HFFc6 (cell line): Measurements from ENCODE around the gene SNX14. TPM values are rescaled to one million over a fixed set of nuclear protein-coding genes. Genes with fewer than 3 reads are reported as not detected.
"Not testable (repeated sequence)": the region's sequence is repeated elsewhere in the genome, so short reads cannot be mapped to it uniquely, and the experiment has no call there.

Experiments
- DNase-seq: peaks from one replicate; pipeline ENCODE4 v3.0.0-alpha.2; 2018
- H3K27ac Mint-ChIP-seq: 2 replicates; pipeline ENCODE4 v1.8.0; 2020; ENCODE audit warnings: mild to moderate bottlenecking, mixed read lengths
- H3K27me3 Mint-ChIP-seq: 2 replicates; pipeline ENCODE4 v1.8.0; 2021; ENCODE audit warnings: mild to moderate bottlenecking, moderate library complexity, mixed read lengths; ENCODE audit not compliant: insufficient read depth
- H3K36me3 Mint-ChIP-seq: 2 replicates; pipeline ENCODE4 v1.8.0; 2021; ENCODE audit warnings: low read depth, mixed read lengths
- H3K4me1 Mint-ChIP-seq: 2 replicates; pipeline ENCODE4 v1.8.0; 2020; ENCODE audit warnings: low read depth, mixed read lengths
- H3K4me3 Mint-ChIP-seq: 2 replicates; pipeline ENCODE4 v1.8.0; 2020; ENCODE audit warnings: mild to moderate bottlenecking, moderate library complexity, mixed read lengths
- H3K9me3 Mint-ChIP-seq: 2 replicates; pipeline ENCODE4 v1.8.0; 2020; ENCODE audit warnings: mild to moderate bottlenecking, mixed read lengths
- total RNA-seq, 6 experiments: library from RNA; stranded (reverse); fragmentation: NEBNext Ultra II Directional; extraction: Animal tissue kit (Norgen Biotek cat#: 25700); gene quantifications; 2 replicates in 1 of 6; 3 replicates in 5 of 6; pipeline ENCODE4 v1.2.3, GENCODE V29; 2021
- TF ChIP-seq, protein P1 (sequence below): fragments of 200-600 bp; sonication (generic); IDR thresholded peaks from 2 replicates; pipeline ENCODE4 v1.5.0; 2021; ENCODE audit warnings: antibody characterized with exemption, mild to moderate bottlenecking

SNX14 gene
- total RNA-seq, 6 experiments from 2014 or later, result 60.9 to 69.3 (median 65.3) TPM

DNA sequence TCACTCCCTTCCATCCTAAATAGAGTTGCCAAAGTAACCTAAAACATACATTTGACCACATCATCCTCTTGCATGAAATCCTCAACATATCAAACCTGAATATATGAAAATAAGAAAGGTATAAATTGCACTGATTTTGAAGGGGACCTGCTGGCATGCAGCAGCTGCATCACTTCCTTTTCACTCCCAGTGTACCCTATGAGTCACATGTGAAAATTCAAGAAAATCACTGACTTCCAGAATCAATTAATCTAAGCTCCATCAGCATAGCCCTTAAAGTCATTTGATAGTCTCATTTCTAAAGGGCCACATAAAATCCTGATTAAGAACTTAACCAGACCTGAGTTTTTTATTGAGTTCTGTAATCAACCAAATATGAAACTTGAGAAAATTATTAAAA is 24.3 kb downstream of the SNX14 start:
- DNase-seq, result peak; percentile 11

DNA sequence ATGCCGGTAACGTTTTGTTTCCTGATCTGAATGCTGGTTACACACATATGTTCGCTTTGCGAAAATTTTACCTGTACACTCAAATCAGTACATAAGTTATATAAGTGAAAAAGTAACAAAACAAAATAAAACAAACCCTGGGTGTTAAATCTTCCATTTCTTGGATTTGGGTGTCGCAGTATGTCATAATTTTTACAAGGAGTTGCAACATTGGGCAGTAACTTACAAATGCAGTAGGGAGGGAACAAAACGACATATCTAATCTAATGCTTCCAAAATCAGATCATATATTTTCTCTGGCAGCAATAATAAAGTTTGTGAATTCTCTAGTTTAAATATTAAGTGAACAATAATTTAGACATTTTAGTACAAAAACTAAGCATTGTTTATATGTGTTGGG is 25.2 kb downstream of the SNX14 start:
- no peak for DNase-seq
- Mint-ChIP-seq H3K9me3 (no peaks in the 10 kb centered on the region), H3K27me3 (no peaks in the 10 kb centered on the region), H3K4me3 (no peak overlapping the region), H3K4me1 (peaks cover 26% of the 10 kb centered on the region), H3K27ac (no peak overlapping the region), H3K36me3 (peaks cover 16% of the 10 kb centered on the region)
- TF ChIP-seq, protein P1, sequence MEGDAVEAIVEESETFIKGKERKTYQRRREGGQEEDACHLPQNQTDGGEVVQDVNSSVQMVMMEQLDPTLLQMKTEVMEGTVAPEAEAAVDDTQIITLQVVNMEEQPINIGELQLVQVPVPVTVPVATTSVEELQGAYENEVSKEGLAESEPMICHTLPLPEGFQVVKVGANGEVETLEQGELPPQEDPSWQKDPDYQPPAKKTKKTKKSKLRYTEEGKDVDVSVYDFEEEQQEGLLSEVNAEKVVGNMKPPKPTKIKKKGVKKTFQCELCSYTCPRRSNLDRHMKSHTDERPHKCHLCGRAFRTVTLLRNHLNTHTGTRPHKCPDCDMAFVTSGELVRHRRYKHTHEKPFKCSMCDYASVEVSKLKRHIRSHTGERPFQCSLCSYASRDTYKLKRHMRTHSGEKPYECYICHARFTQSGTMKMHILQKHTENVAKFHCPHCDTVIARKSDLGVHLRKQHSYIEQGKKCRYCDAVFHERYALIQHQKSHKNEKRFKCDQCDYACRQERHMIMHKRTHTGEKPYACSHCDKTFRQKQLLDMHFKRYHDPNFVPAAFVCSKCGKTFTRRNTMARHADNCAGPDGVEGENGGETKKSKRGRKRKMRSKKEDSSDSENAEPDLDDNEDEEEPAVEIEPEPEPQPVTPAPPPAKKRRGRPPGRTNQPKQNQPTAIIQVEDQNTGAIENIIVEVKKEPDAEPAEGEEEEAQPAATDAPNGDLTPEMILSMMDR, result no peak

More for the DNA sequence above, 24.3 kb downstream of the SNX14 start:
- TF ChIP-seq, protein P1, result no peak
- H3K36me3 Mint-ChIP-seq, result peaks cover 13% of the 10 kb centered on the region
- H3K9me3 Mint-ChIP-seq, result no peaks in the 10 kb centered on the region
- H3K27ac Mint-ChIP-seq, result peak overlapping the region; percentile 79
- H3K27me3 Mint-ChIP-seq, result no peaks in the 10 kb centered on the region
- no peak overlapping the region for H3K4me3 Mint-ChIP-seq
- H3K4me1 Mint-ChIP-seq, result peaks cover 26% of the 10 kb centered on the region

DNA sequence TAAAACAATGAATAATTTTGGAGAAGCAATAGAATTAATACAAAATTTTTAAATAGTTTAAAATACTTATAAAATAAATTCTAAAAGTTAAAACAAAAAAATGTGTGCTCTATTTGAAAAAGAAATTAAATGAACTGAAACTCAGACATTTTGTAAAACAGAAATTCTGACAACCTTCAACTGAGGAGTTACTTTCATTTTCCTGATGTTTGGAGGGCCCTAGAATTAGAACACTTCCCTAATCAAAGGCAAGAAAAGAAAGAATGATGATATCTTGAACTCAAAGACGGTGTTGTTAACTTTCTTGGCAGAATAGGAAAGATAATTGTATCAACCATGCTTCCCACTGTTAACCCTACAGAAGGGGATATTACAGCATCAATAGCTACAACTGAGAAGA is 27.9 kb downstream of the SNX14 start:
- Mint-ChIP-seq H3K9me3 (no peaks in the 10 kb centered on the region), H3K27me3 (no peaks in the 10 kb centered on the region), H3K4me1 (peaks cover 35% of the 10 kb centered on the region), H3K4me3 (no peak overlapping the region), H3K27ac (no peak overlapping the region), H3K36me3 (peaks cover 31% of the 10 kb centered on the region)
- TF ChIP-seq, protein P1, result no peak
- no peak for DNase-seq

DNA sequence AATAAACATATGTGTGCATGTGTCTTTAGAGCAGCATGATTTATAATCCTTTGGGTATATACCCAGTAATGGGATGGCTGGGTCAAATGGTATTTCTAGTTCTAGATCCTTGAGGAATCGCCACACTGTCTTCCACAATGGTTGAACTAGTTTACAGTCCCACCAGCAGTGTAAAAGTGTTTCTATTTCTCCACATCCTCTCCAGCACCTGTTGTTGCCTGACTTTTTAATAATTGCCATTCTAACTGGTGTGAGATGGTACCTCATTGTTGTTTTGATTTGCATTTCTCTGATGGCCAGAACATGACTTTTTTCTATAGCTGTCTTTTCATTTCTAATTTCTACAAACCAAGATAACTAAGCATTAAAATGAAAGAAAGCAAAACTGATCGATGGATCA is 29.4 kb downstream of the SNX14 start:
- peaks cover 25% of the 10 kb centered on the region for H3K4me1 Mint-ChIP-seq
- H3K27ac Mint-ChIP-seq, H3K4me3 Mint-ChIP-seq, H3K9me3 Mint-ChIP-seq, DNase-seq, H3K27me3 Mint-ChIP-seq: not testable (repeated sequence)
- H3K36me3 Mint-ChIP-seq, result peaks cover 29% of the 10 kb centered on the region

DNA sequence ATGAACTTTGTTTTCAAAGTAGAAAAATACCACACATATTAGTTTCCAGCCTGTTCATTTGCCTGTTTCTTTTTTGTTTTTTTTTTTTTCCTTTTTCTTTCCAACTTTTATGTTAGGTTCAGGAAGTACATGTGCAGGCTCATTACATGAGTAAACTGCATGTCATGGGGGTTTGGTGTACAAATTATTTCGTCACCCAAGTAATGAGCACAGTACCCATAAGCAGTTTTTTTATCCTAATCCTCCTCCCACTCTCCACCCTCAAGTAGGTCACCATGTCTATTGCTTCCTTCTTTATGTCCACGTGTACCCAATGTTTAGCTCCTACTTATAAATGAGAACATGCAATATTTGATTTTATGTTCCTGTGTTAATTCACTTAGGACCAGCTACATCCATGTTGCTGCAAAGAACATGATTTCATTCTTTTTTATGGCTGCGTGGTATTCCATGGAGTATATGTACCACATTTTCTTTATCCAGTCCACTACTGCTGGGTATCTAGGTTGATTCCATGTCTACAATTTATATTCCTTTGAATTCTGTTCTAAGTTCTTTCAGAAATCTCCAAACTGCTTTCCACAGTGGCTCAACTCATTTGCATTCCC is 31.8 kb downstream of the SNX14 start:
- TF ChIP-seq, protein P1, result no peak
- Mint-ChIP-seq H3K9me3 (no peaks in the 10 kb centered on the region), H3K4me3 (no peak overlapping the region), H3K27me3 (no peaks in the 10 kb centered on the region), H3K27ac (peak overlapping the region; percentile 61), H3K36me3 (peaks cover 26% of the 10 kb centered on the region), H3K4me1 (peaks cover 13% of the 10 kb centered on the region)
- DNase-seq, result peak; percentile 39

DNA sequence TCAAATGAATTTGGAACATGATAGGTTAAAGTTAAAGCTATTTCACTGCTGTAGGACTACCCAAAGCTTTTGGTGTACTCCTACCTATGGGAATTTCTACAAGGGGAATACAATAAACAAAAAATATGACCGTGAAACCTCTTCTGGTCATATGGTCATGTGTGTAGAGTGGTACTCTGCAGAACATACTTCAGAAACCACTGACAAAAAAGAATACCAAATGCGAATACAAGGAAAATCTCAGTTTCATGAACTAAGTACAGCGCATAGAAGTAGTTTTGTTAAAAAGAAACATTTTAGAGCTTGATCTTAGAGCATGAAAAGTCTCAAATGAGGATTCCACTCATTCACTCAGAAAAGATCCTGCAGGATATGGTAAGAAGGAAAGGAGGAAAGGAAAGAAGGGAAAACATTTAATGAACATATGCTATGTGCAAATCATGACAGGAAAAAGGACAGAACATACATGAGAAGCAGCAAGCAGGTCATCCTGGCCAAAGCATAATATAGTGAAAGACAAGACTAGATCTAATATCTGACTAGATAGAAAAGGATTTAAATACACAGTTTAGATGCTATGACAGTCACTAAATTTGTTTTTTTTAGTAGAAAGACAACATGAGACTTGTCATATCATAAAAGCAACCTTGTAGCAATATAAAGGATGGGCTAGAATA is 36.5 kb downstream of the SNX14 start:
- TF ChIP-seq, protein P1, result no peak
- peaks cover 24% of the 10 kb centered on the region for H3K36me3 Mint-ChIP-seq
- no peaks in the 10 kb centered on the region for H3K27me3 Mint-ChIP-seq
- no peak for DNase-seq
- no peak overlapping the region for H3K4me3 Mint-ChIP-seq
- H3K9me3 Mint-ChIP-seq, result no peaks in the 10 kb centered on the region
- H3K27ac Mint-ChIP-seq, result no peak overlapping the region
- peaks cover 8% of the 10 kb centered on the region for H3K4me1 Mint-ChIP-seq
